Measurements from ENCODE around the gene APBB2.
"Not testable (repeated sequence)": the region's sequence is repeated elsewhere in the genome, so short reads cannot be mapped to it uniquely, and the experiment has no call there.

APBB2 gene

DNA sequence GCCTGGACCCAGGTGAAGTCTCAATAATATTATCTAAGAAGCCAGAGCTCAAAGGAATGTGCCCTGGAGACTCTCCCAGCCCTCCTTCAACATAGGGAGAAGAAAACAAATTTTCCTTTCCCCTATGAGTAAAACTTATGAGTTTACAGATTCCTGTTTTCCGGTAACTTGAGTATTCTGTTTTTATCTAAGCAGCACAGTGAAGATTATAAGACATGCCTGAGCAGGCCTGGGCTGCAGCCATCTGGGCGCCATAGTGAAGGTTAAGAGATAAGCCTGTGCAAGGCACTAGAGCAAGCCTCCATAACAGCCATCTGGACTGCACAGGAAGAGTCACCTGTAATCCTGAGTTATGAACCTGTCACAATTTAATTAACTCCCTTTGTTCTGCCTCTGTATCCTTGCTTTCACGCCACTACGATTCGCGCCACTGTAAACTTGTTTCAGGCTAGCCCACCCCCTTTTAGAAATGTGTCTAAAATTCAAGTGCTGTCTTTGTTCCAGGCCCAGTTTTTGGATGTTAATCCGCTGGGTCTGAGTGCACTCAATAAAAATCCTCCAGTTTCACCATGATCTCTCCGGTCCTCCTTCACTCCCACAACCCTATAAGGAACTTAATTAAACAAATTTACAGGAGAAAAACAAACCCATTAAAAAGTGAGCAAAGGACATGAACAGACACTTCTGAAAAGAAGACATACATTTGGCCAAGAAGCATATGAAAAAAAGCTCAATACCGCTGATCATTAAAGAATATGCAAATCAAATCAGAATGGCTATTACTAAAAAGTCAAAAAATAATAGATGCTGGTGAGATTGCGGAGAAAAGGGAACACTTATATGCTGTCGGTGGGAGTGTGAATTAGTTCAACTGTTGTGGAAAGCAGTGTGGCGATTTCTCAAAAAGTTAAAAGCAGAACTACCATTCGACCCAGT, 189.5 kb downstream of the APBB2 start:
- no peaks in the 10 kb centered on the region for H3K4me1 Mint-ChIP-seq (ENCODE audit: low read depth)
- no peaks in the 10 kb centered on the region for H3K27me3 Mint-ChIP-seq
- H3K27ac Mint-ChIP-seq = no peak overlapping the region
- H3K4me3 Mint-ChIP-seq = no peak overlapping the region
- no peaks in the 10 kb centered on the region for H3K36me3 Mint-ChIP-seq (ENCODE audit: low read depth)
- H3K9me3 Mint-ChIP-seq = peaks cover 39% of the 10 kb centered on the region
- DNase-seq = no peak

DNA sequence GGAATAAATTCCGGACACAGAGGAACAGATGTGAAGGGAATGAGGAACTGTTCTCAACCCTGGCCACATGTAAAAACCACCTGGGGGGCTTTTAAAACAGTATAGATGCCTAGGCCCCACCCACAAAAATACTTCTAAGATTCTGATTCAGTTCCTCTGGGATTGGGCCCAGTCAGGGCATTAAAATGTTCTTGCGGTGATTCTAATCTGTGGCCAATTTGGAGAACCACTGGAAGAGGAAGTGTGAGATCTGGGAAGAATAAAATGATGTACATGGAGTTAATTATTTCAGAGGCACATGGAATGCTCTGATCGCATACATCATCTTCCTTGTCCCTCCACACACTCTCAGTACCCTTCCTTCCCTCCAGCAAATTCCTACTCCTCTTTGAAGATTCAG, 192.2 kb downstream of the APBB2 start:
- DNase-seq = no peak
- Mint-ChIP-seq H3K36me3 (ENCODE audit: low read depth) (no peaks in the 10 kb centered on the region), H3K9me3 (peaks cover 31% of the 10 kb centered on the region), H3K4me3 (no peak overlapping the region), H3K4me1 (ENCODE audit: low read depth) (no peaks in the 10 kb centered on the region), H3K27me3 (no peaks in the 10 kb centered on the region), H3K27ac (no peak overlapping the region)

DNA sequence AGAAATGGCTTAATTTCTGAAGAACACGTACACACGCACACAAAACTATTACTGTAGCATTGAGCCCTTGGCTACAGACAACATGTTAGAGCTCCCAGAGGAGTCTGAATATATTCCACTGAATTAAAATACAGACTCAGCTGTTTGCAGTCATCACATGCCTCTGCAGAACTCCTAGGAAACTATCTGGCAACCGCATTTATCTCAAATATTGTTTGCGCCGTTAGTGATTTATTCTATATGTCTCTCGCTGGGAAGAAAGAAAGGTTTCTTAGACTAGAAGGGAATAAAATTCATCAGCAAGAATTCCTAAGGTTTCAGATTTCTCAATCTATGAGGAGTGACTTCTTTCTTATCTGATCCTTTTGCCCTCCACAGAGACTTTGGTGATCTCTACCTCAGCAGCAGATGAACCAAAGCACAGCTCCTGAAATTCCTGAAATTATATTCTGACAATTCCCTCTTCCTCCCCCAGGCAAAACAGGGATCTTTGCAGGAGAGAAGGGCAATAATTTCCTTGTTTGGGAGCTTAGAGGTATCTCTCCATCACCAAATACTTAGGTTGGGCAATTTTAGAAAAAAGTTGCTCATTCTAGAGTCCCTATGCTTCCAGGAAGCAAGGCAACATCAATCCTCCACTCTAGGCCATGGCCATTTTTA, 199.2 kb downstream of the APBB2 start:
- no peaks in the 10 kb centered on the region for H3K4me1 Mint-ChIP-seq (ENCODE audit: low read depth)
- H3K27me3 Mint-ChIP-seq = no peaks in the 10 kb centered on the region
- no peak overlapping the region for H3K27ac Mint-ChIP-seq
- no peak for DNase-seq
- no peaks in the 10 kb centered on the region for H3K9me3 Mint-ChIP-seq
- H3K4me3 Mint-ChIP-seq = no peak overlapping the region
- no peaks in the 10 kb centered on the region for H3K36me3 Mint-ChIP-seq (ENCODE audit: low read depth)

DNA sequence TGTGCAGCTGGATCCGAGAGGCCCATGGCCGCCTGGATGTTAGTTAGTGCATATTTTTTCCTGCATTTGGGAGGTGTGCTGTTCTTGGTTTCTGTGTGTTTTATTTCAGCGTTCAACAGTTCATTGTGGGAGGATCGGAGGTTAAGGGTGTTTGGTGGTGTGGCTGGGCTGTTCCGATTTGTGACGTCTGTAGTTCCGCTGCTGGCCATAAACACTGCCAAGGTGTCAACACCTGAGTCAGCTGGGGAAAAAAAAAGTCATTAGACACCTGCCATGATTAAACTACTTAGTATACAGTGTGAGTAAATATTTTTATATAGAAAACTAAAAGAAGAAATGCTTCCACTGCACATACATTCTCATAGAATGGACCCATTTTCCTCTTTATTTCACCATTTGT, 200.2 kb downstream of the APBB2 start:
- no peaks in the 10 kb centered on the region for H3K9me3 Mint-ChIP-seq
- DNase-seq = no peak
- no peak overlapping the region for H3K27ac Mint-ChIP-seq
- H3K36me3 Mint-ChIP-seq (ENCODE audit: low read depth) = no peaks in the 10 kb centered on the region
- no peaks in the 10 kb centered on the region for H3K27me3 Mint-ChIP-seq
- no peaks in the 10 kb centered on the region for H3K4me1 Mint-ChIP-seq (ENCODE audit: low read depth)
- H3K4me3 Mint-ChIP-seq = no peak overlapping the region

DNA sequence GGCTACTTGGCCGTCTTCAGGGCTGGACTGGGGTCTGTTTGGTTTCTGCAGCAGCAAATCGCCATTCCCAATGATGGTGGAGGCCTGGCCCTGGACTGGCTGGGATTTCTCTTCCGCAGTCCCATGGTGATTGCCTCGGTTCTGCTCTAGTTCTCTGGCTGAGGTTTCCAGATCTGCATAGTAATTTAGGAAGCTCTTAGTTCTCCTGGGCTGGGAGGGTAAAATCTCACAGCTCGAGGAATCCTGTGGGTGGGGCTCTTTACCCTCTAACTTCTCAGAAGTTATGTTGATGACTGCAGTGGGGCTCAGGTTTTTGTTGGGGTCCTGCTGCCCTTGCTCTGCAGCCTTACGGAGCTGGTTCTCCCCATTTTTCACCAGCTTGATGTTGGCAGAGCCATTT, 200.6 kb downstream of the APBB2 start:
- H3K9me3 Mint-ChIP-seq = no peaks in the 10 kb centered on the region
- H3K27me3 Mint-ChIP-seq = no peaks in the 10 kb centered on the region
- H3K4me3 Mint-ChIP-seq = no peak overlapping the region
- no peaks in the 10 kb centered on the region for H3K36me3 Mint-ChIP-seq (ENCODE audit: low read depth)
- no peaks in the 10 kb centered on the region for H3K4me1 Mint-ChIP-seq (ENCODE audit: low read depth)
- DNase-seq = no peak
- no peak overlapping the region for H3K27ac Mint-ChIP-seq

DNA sequence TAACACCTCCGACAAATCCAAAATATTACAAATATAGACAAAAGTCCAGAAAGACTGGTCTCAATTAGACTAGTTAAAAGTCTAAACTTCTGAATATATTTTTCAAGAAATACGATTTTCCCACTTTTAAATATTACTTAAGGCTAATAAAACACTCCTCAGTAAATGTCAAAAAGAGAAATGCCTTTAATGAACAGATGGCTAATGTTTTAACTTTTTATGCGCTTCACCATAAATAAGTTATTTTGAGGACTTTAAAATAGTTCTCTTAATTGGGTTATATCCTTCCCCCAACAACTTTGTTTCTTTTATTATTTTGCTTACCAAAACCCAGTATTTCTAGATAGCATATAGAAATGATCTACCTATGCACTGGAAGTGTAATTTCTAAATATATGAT, 201.4 kb downstream of the APBB2 start:
- Mint-ChIP-seq H3K27me3 (no peaks in the 10 kb centered on the region), H3K36me3 (ENCODE audit: low read depth) (no peaks in the 10 kb centered on the region), H3K4me3 (no peak overlapping the region), H3K9me3 (no peaks in the 10 kb centered on the region), H3K27ac (no peak overlapping the region), H3K4me1 (ENCODE audit: low read depth) (no peaks in the 10 kb centered on the region)
- no peak for DNase-seq

DNA sequence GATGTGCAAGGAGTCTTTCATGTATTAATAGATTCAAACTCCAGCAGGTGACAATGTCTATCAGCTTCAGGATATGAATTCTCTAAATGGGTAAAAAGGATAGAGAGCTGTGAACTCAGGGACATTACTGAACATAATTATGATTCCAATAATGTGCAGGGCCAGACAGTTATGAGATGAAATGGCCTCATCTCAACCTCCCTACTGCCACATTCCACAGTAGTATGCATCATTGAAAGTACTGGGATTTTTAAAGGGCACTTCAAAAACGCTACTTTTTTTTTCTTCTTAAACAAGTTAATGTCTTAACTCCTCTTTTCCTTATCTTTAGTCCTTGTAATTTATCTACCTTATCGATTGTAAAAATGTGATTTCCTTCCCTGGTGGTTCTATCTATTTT, 202.0 kb downstream of the APBB2 start:
- Mint-ChIP-seq H3K4me3 (no peak overlapping the region), H3K36me3 (ENCODE audit: low read depth) (no peaks in the 10 kb centered on the region), H3K27ac (no peak overlapping the region), H3K9me3 (no peaks in the 10 kb centered on the region), H3K27me3 (no peaks in the 10 kb centered on the region), H3K4me1 (ENCODE audit: low read depth) (no peaks in the 10 kb centered on the region)
- no peak for DNase-seq

DNA sequence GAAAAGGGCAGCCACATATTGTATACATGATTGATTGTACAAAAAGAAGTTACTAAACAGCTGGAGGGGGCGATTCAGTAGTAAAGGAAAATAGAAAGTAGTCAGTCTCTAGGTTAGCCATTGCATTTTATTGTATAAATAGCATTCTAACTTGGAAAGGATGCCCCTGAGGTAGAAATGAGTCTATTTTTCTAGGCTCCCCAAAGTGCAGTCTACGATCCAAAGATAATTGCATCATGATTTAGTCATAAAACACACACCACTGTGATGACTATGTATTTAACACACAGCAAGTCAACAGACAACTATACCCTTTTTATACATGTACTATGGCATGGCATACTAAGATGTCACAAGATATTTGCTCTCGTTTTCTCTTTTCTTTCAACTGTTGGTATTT, 204.9 kb downstream of the APBB2 start:
- Mint-ChIP-seq H3K27me3 (no peaks in the 10 kb centered on the region), H3K4me1 (ENCODE audit: low read depth) (no peaks in the 10 kb centered on the region), H3K27ac (no peak overlapping the region), H3K4me3 (no peak overlapping the region), H3K9me3 (no peaks in the 10 kb centered on the region), H3K36me3 (ENCODE audit: low read depth) (no peaks in the 10 kb centered on the region)
- DNase-seq = no peak

DNA sequence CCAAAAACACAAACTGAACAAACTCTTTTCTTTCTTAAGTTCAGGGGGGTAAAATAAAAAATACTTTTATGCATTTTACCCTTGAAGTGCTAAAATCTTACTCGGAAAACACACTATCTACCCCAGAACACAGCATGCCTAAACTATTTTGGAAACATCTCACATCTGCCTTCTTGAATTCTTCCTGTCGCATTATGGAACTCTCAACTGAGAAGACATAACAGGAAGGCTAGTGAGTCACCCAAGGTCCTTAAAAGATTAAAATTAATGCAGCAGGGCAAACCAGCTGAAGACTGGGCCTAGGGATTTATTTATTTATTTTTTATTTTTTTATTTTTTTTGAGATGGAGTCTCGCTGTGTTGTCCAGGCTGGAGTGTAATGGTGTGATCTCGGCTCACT, 208.2 kb downstream of the APBB2 start:
- DNase-seq = no peak
- Mint-ChIP-seq H3K27me3 (no peaks in the 10 kb centered on the region), H3K9me3 (no peaks in the 10 kb centered on the region), H3K27ac (no peak overlapping the region), H3K4me1 (ENCODE audit: low read depth) (no peaks in the 10 kb centered on the region), H3K36me3 (ENCODE audit: low read depth) (no peaks in the 10 kb centered on the region), H3K4me3 (no peak overlapping the region)

DNA sequence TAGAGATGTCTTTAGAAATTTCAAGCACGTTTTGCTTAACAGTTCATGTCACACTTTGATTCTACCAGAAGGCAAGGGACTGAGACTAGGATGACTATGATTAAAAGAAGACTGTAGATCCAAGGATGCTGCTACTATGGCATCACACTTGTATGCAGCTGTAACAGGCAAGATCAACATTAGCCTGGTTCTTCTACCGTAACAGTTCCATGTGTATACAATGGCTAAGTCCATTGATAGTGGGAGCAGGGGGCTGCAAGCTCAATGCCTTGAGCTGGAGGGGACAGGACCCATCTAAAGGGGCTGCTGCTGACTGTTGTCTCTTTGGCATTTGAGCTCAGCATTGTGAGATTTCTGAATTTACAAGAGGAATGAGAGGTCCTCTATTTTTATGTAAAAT, 212.0 kb downstream of the APBB2 start:
- H3K9me3 Mint-ChIP-seq = no peaks in the 10 kb centered on the region

DNA sequence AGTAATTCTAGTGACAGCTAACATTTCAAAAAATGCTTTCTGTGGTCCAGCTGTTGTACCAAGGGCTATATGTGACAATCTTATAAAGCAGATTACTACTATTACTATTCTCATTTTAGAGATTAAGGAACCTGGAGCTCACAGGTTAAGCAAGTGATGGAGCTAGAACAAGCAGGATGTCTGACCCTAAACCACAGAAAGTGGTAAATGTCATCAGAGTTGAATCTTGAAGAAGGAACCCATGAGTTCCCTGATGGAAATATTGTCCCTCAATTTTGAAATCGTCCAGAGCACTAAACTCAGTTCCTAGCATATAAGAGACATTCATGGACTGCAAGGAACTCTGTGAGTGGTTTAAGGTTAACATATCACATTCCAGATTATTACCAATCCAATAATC, 214.0 kb downstream of the APBB2 start:
- Mint-ChIP-seq H3K36me3 (ENCODE audit: low read depth) (no peaks in the 10 kb centered on the region), H3K4me1 (ENCODE audit: low read depth) (no peaks in the 10 kb centered on the region), H3K27ac (no peak overlapping the region), H3K27me3 (peaks cover 2% of the 10 kb centered on the region), H3K9me3 (no peaks in the 10 kb centered on the region), H3K4me3 (no peak overlapping the region)
- DNase-seq = no peak

More for the DNA sequence above, 212.0 kb downstream of the APBB2 start:
- Mint-ChIP-seq H3K27me3 (peaks cover 2% of the 10 kb centered on the region), H3K36me3 (ENCODE audit: low read depth) (no peaks in the 10 kb centered on the region), H3K27ac (no peak overlapping the region), H3K4me3 (no peak overlapping the region), H3K4me1 (ENCODE audit: low read depth) (no peaks in the 10 kb centered on the region)
- DNase-seq = no peak

DNA sequence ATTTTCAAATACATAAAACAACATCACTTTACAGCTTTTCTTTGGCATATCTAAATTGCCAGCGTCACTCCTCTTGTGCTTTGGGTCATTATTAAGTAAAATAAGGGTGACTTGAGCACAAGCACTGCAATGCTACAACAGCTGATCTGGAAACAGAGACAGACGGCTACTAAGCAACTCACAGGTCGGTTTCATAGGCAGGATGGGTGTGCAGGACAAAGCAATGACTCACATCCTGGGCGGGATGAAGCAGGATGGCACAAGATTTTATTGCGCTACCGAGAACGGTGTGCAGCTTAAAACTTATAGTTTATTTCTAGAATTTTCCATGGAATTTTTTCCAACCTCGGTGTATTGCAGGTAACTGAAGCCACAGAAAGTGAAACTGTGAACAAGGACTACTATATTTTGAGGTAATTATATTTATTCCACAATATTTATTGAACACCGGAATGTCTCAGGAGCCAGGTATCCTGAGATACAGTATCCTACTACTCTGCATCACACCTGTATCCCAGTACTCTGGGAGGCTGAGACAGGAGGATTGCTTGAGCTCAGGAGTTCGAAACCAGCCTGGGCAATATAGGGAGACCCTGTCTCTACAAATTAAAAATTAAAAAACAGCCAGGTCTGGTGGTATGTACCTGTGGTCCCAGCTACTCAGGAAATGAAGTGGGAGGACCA, 215.5 kb downstream of the APBB2 start:
- no peaks in the 10 kb centered on the region for H3K36me3 Mint-ChIP-seq (ENCODE audit: low read depth)
- no peaks in the 10 kb centered on the region for H3K9me3 Mint-ChIP-seq
- DNase-seq = no peak
- H3K27ac Mint-ChIP-seq = no peak overlapping the region
- H3K4me3 Mint-ChIP-seq = no peak overlapping the region
- peaks cover 2% of the 10 kb centered on the region for H3K27me3 Mint-ChIP-seq
- no peaks in the 10 kb centered on the region for H3K4me1 Mint-ChIP-seq (ENCODE audit: low read depth)

DNA sequence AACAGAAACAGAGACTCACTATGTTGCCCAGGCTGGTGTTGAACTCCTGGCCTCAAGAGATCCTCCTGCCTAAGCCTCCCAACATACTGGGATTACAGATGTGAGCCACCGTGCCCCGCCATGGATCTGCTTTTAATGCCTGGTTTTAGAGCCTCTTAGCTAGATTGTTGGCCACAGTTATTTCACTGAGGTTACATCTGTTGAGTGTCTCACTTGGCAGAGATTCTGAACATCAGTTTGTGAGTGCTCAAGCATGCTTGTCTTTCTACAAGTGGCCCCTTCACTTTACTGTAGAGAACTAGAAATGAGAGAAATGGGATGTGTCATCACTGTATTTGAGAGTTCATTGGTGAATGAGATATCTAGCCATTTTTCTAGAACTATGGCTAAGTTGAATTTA, 218.5 kb downstream of the APBB2 start:
- H3K4me3 Mint-ChIP-seq = no peak overlapping the region

DNA sequence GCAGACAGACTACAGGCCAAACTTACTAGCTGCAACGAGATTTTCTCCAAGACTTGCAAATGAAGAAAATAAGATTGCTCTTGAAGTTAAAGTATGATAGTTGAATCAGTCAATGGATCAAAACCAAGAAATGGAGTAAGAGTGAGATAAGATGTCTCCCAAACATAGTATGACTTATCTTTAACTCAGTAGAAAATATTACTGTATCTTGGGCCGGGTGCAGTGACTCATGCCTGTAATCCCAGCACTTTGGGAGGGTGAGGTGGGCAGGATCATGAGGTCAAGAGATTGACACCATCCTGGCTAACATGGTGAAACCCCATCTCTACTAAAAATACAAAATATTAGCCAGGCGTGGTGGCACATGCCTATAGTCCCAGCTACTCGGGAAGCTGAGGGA, 220.0 kb downstream of the APBB2 start:
- not testable (repeated sequence) for H3K9me3 Mint-ChIP-seq; DNase-seq; H3K4me1 Mint-ChIP-seq (ENCODE audit: low read depth); H3K27ac Mint-ChIP-seq; H3K36me3 Mint-ChIP-seq (ENCODE audit: low read depth); H3K4me3 Mint-ChIP-seq; H3K27me3 Mint-ChIP-seq

More for the DNA sequence above, 218.5 kb downstream of the APBB2 start:
- Mint-ChIP-seq H3K27ac (no peak overlapping the region), H3K9me3 (no peaks in the 10 kb centered on the region), H3K27me3 (peaks cover 2% of the 10 kb centered on the region), H3K36me3 (ENCODE audit: low read depth) (no peaks in the 10 kb centered on the region), H3K4me1 (ENCODE audit: low read depth) (peaks cover 4% of the 10 kb centered on the region)
- DNase-seq = no peak

DNA sequence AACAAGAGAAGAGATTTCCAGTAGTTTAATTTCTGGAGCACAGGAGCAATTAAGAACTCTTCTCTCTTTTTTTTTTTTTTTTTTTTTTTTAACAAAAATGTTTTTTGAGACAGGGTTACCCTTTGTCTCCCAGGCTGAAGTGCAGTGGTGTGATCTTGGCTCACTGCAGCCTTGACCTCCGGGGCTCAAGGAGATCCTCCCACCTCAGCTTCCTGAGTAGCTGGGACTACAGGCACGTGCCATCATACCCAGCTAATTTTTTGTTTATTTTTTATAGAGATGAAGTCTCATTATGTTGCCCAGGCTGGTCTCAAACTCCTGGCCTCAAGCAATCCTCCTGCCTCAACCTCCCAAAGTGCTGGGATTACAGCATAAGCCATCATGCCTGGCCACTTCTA, 221.0 kb downstream of the APBB2 start:
- not testable (repeated sequence) for H3K36me3 Mint-ChIP-seq (ENCODE audit: low read depth); H3K4me1 Mint-ChIP-seq (ENCODE audit: low read depth); H3K9me3 Mint-ChIP-seq; H3K27me3 Mint-ChIP-seq; DNase-seq; H3K27ac Mint-ChIP-seq; H3K4me3 Mint-ChIP-seq

Data from activated T-cell treated with anti-CD3 and anti-CD28 coated beads, Interleukin-2, amount 50 U/mL, for 24 hours (primary cell).